Epithelial cell of proximal tubule (primary cell): ENCODE data around the gene FBXO30. TPM values are rescaled to one million over a fixed set of nuclear protein-coding genes. Genes with fewer than 3 reads are reported as not detected.

Experiments used
- DNase-seq: peaks from one replicate; pipeline ENCODE4 v3.0.0-alpha.2; 2011; ENCODE audit warnings: low read depth
- H3K4me3 ChIP-seq: 2 replicates; pipeline ENCODE4 v1.5.1; 2011; ENCODE audit warnings: low read depth, mild to moderate bottlenecking, low read length
- CTCF ChIP-seq: conservative IDR thresholded peaks from 2 replicates; pipeline ENCODE4 v1.5.1; 2012; ENCODE audit warnings: low read depth, mild to moderate bottlenecking, low read length
- total RNA-seq: library from RNA; depleted of rRNA; stranded (reverse); fragments of >200 nt; gene quantifications from 2 replicates; pipeline ENCODE4 v1.2.3, GENCODE V29; 2015

FBXO30 gene
- total RNA-seq, 1 donor from 2014 or later = 4.3 TPM

- no peak overlapping the region for H3K4me3 ChIP-seq
- DNase-seq = no peak
- no peak for TF ChIP-seq CTCF
Observed at GRCh38 chr6:145789443-145789842, 25.2 kb downstream of the FBXO30 start.

DNA sequence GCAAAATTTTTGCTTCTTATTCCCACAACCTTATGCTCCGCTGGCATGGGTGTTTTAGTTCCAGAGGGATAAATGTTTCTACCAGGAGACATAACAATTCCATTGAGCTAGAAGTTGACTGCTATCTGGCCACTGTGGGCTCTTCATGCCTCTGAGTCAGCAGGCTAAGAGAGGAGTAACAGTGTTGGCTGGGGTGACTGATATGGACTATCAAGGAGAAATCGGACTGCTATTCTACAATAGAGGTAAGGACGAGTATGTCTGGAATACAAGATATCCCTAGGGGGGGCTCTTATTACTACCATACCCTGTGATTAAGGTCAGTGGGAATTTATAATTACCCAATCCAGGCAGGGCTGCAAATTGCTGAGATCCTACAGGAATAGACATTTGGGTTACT lies 26.9 kb downstream of the FBXO30 start:
- no peak for TF ChIP-seq CTCF
- DNase-seq = no peak
- no peak overlapping the region for H3K4me3 ChIP-seq

- H3K4me3 ChIP-seq = no peak overlapping the region
- DNase-seq = no peak
- TF ChIP-seq CTCF = no peak
Observed at GRCh38 chr6:145784683-145785082, 29.9 kb downstream of the FBXO30 start.

- H3K4me3 ChIP-seq = no peak overlapping the region
- TF ChIP-seq CTCF = no peak
- DNase-seq = no peak
Observed at GRCh38 chr6:145783796-145784195, 30.8 kb downstream of the FBXO30 start.

GRCh38 chr6:145772846-145773245 lies 41.7 kb downstream of the FBXO30 start:
- no peak overlapping the region for H3K4me3 ChIP-seq

GRCh38 chr6:145765449-145765848 lies 49.1 kb downstream of the FBXO30 start:
- no peak for TF ChIP-seq CTCF
- no peak for DNase-seq
- no peak overlapping the region for H3K4me3 ChIP-seq

More at GRCh38 chr6:145772846-145773245, 41.7 kb downstream of the FBXO30 start:
- no peak for DNase-seq
- no peak for TF ChIP-seq CTCF

GRCh38 chr6:145763742-145764141 lies 50.9 kb downstream of the FBXO30 start:
- no peak for TF ChIP-seq CTCF
- no peak overlapping the region for H3K4me3 ChIP-seq
- DNase-seq = no peak
